OCI-LY1 (cell line): Measurements from ENCODE around the gene RAI2.

Experiments used
- H2AFZ ChIP-seq: fragments of 200-600 bp; sonication (generic), shearing (Covaris generic); 2 replicates; pipeline ENCODE4 v1.6.0; 2014; ENCODE audit warnings: antibody characterized with exemption, mild to moderate bottlenecking, low read length
- H3F3A ChIP-seq: fragments of 200-600 bp; sonication (generic), shearing (Covaris generic); 2 replicates; pipeline ENCODE4 v1.6.0; 2014; ENCODE audit warnings: mild to moderate bottlenecking, antibody characterized with exemption, low read length, moderate library complexity; ENCODE audit not compliant: insufficient read depth
- H3K27ac ChIP-seq: fragments of 200-600 bp; sonication (generic); 2 replicates; pipeline ENCODE4 v1.5.1; 2014; ENCODE audit warnings: low read length, mixed run types, mild to moderate bottlenecking, low read depth; ENCODE audit not compliant: poor library complexity, severe bottlenecking
- H3K27me3 ChIP-seq: fragments of 200-600 bp; sonication (generic); 2 replicates; pipeline ENCODE4 v1.6.0; 2014; ENCODE audit warnings: antibody characterized with exemption, mild to moderate bottlenecking, low read length, moderate library complexity; ENCODE audit not compliant: insufficient read depth
- H3K36me3 ChIP-seq: fragments of 200-600 bp; sonication (generic); 2 replicates; pipeline ENCODE4 v1.6.1; 2014; ENCODE audit warnings: mild to moderate bottlenecking, antibody characterized with exemption, low read length, moderate library complexity, mixed read lengths; ENCODE audit not compliant: insufficient read depth
- H3K4me1 ChIP-seq: fragments of 200-600 bp; sonication (generic); 2 replicates; pipeline ENCODE4 v1.5.1; 2014; ENCODE audit warnings: mild to moderate bottlenecking, low read length, moderate library complexity; ENCODE audit not compliant: insufficient read depth, severe bottlenecking
- H3K4me2 ChIP-seq: fragments of 200-600 bp; sonication (generic), shearing (Covaris generic); 2 replicates; pipeline ENCODE4 v1.6.1; 2014; ENCODE audit warnings: low read length
- H3K4me3 ChIP-seq: fragments of 200-600 bp; sonication (generic); 2 replicates; pipeline ENCODE4 v1.5.1; 2014; ENCODE audit warnings: low read length, low read depth, mild to moderate bottlenecking, mixed read lengths; ENCODE audit not compliant: poor library complexity, severe bottlenecking
- H3K79me2 ChIP-seq: fragments of 200-600 bp; shearing (Covaris generic); 2 replicates; pipeline ENCODE4 v1.6.1; 2016; ENCODE audit warnings: mixed run types, low read length, mixed read lengths; ENCODE audit not compliant: insufficient read depth
- H3K9ac ChIP-seq: fragments of 200-600 bp; sonication (generic), shearing (Covaris generic); 2 replicates; pipeline ENCODE4 v1.6.1; 2014; ENCODE audit warnings: mild to moderate bottlenecking, low read length, mixed read lengths
- H3K9me2 ChIP-seq: fragments of 200-600 bp; sonication (generic), shearing (Covaris generic); 2 replicates; pipeline ENCODE4 v1.6.1; 2014; ENCODE audit warnings: low read depth, mild to moderate bottlenecking, low read length, mixed read lengths
- H3K9me3 ChIP-seq: fragments of 200-600 bp; shearing (Covaris generic); 2 replicates; pipeline ENCODE4 v1.6.1; 2014; ENCODE audit warnings: low read length, mixed read lengths
- H4K20me1 ChIP-seq: fragments of 200-600 bp; sonication (generic), shearing (Covaris generic); 2 replicates; pipeline ENCODE4 v1.6.0; 2016; ENCODE audit warnings: mild to moderate bottlenecking, low read length; ENCODE audit not compliant: insufficient read depth
- CTCF ChIP-seq: fragments of 200-600 bp; sonication (generic), shearing (Covaris generic); IDR thresholded peaks from 2 replicates; pipeline ENCODE4 v1.5.1; 2017; ENCODE audit warnings: mild to moderate bottlenecking, antibody characterized with exemption, low read length, moderate library complexity, mixed read lengths
- EZH2 ChIP-seq: fragments of 200-600 bp; sonication (generic), shearing (Covaris generic); IDR thresholded peaks from 2 replicates; pipeline ENCODE4 v1.8.0; 2017; ENCODE audit warnings: borderline replicate concordance, mixed run types, mild to moderate bottlenecking, antibody characterized with exemption, low read length, moderate library complexity, mixed read lengths

The RAI2 gene

DNA sequence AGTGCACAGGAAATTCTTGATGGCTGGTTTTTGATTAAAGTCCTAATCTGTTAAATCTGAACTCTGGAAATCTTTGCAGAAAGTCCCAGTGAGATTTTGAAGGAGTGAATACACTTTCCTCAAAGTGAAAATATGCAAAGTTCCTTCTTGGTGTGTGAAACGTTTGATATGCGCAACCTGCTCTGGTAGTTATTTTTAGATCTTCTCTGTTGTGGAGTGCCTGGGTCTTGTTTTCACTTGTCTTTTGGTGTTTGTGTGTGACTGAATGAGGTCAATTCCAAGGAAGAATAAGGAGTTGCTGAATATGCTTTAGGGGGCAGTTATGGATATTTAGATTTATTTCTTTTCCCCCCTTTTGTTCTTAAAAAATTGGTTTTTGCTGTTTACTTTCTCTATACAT is 82.1 kb downstream of the RAI2 start:
- Histone ChIP-seq H3K9ac (no peak overlapping the region), H4K20me1 (no peaks in the 10 kb centered on the region), H3K4me3 (no peak overlapping the region), H3K79me2 (no peaks in the 10 kb centered on the region), H3F3A (no peaks in the 10 kb centered on the region), H3K4me2 (no peak overlapping the region), H3K36me3 (no peaks in the 10 kb centered on the region), H3K4me1 (no peaks in the 10 kb centered on the region), H3K9me2 (no peaks in the 10 kb centered on the region), H2AFZ (no peak overlapping the region), H3K9me3 (no peaks in the 10 kb centered on the region), H3K27me3 (no peaks in the 10 kb centered on the region), H3K27ac (no peak overlapping the region)
- TF ChIP-seq EZH2, result no peak
- no peak for TF ChIP-seq CTCF

- Histone ChIP-seq H3K27me3 (no peaks in the 10 kb centered on the region), H3K27ac (no peak overlapping the region), H3K4me2 (no peak overlapping the region), H3K79me2 (no peaks in the 10 kb centered on the region), H3K9me2 (no peaks in the 10 kb centered on the region), H3K9ac (no peak overlapping the region), H3K36me3 (no peaks in the 10 kb centered on the region), H2AFZ (no peak overlapping the region), H3K4me1 (no peaks in the 10 kb centered on the region), H3F3A (no peaks in the 10 kb centered on the region), H3K4me3 (no peak overlapping the region), H3K9me3 (no peaks in the 10 kb centered on the region), H4K20me1 (no peaks in the 10 kb centered on the region)
- TF ChIP-seq EZH2, result no peak
- no peak for TF ChIP-seq CTCF
These were observed 87.0 kb downstream of the RAI2 start for GRCh38 chrX:17774053-17774452.

DNA sequence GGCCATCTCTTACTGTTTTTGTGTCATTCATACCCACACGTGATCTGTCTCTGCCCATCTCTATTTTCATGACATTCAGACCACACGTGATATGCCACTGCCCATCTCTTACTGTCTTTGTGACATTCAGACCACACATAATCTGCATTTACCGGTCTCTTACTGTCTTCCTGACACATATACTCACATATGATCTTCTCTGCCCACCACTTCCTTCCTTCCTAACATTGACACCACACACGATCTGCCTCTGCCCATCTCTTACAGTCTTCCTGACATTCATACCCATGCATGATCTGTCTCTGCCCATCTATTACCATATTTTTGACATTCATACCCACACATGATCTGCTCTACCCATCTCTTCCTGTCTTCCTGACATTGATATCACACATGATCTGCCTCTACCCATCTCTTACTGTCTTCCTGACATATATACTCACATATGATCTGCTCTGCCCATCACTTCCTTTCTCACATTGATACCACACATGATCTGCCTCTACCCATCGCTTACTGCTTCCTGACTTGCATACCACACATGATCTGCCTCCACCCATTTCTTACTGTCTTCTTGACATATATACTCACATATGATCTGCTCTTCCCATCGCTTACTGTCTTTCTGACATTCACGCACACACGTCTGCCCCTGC is 87.7 kb downstream of the RAI2 start:
- no peaks in the 10 kb centered on the region for H3K27me3 ChIP-seq
- no peak overlapping the region for H3K4me3 ChIP-seq
- no peaks in the 10 kb centered on the region for H3K79me2 ChIP-seq
- no peaks in the 10 kb centered on the region for H3K4me1 ChIP-seq
- no peaks in the 10 kb centered on the region for H3K9me2 ChIP-seq
- no peak overlapping the region for H3K4me2 ChIP-seq
- H2AFZ ChIP-seq, result no peak overlapping the region
- no peaks in the 10 kb centered on the region for H3K36me3 ChIP-seq
- H3K9me3 ChIP-seq, result no peaks in the 10 kb centered on the region
- H4K20me1 ChIP-seq, result no peaks in the 10 kb centered on the region
- no peak overlapping the region for H3K27ac ChIP-seq
- H3K9ac ChIP-seq, result no peak overlapping the region
- TF ChIP-seq CTCF, result no peak
- H3F3A ChIP-seq, result no peaks in the 10 kb centered on the region
